A375 (cell line): ENCODE results near the gene MEX3B. TPM values are rescaled to one million over a fixed set of nuclear protein-coding genes. Genes with fewer than 3 reads are reported as not detected.

ENCODE experiments used
- total RNA-seq: library from RNA; depleted of rRNA; stranded (reverse); fragments of >200 nt; shearing (Covaris generic); gene quantifications from 2 replicates; pipeline ENCODE4 v1.2.3, GENCODE V29; 2014; rRNA removed

MEX3B gene
- 1.3 and 1.8 TPM in 2 replicates for total RNA-seq

DNA sequence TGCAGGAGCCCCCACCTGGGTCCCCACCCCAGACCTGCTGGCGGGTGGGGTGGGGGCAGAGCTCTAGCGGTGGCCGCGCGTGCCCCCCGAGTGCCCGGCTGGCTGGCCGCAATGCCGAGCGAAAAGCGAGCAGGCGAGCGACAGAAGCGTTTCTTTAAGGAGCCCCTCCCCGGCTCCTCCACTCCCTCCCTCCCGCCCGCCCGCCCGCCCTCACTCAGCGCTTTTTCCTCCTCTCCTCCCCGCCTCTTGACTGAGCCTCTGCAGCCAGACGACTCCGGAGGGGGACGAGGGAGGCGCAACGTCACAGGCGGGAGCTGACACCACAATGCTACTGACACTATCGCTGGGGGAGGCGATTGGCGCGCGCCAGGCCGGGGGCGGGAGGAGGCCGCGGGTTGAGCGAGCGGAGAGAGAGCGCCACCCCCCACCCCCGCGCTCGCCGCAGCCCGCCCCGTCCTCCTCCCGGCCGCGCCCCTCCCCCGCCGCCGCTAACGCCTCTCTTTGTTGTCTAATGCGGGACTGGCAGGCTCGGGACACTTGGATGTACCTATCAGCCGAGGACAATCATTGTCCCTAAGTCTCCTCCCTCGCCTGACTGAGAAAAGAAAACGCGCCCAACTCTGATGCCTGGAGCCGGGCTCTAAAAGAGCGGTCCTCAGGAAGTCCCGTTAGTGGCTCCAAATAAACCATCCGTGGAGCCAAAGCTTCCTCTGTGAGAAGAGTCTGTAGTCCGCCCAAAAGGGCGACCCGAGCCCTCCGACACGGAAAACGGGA, at the start of gene MEX3B:
Gene MEX3B, minus strand, starts transcription at position 127 of the 774 bp plus-strand sequence. CDS start 313 bp downstream, outside the sequence.

Other genes with a start within 250 kb of the MEX3B start
- gene EFL1, start 216.7 kb upstream of the MEX3B start, total RNA-seq: 29.2 and 32.1 TPM in 2 replicates
- gene SAXO2, start 216.8 kb upstream of the MEX3B start, total RNA-seq: 2.7 TPM in 1 of 2 replicates, not detected in the other